Hematopoietic multipotent progenitor cell treated with erythropoietin and hydrocortisone succinate and interleukin-3 and kit ligand, for 17 days (in vitro differentiated cells): ENCODE measurements around the gene UBE3C.
"Not testable (repeated sequence)": the region's sequence is repeated elsewhere in the genome, so short reads cannot be mapped to it uniquely, and the experiment has no call there.

Source experiments
- DNase-seq: peaks from one replicate; pipeline ENCODE4 v3.0.0-alpha.2; 2015; ENCODE audit warnings: low spot score

The UBE3C gene

GRCh38 chr7:157130849-157131248, 7.9 kb upstream of the UBE3C start:
- DNase-seq = not testable (repeated sequence)

GRCh38 chr7:157132796-157133195, 5.9 kb upstream of the UBE3C start:
- no peak for DNase-seq

GRCh38 chr7:157133304-157133703, 5.4 kb upstream of the UBE3C start:
- DNase-seq = no peak

GRCh38 chr7:157136372-157136771, 2.4 kb upstream of the UBE3C start:
- DNase-seq = peak; percentile 15

- no peak for DNase-seq
Observed at GRCh38 chr7:157138101-157138423, 664 bp upstream of the UBE3C start.

GRCh38 chr7:157139111-157139809, 534 bp downstream of the UBE3C start:
- peak; percentile 52 for DNase-seq

GRCh38 chr7:157139810-157140510, 1.2 kb downstream of the UBE3C start:
- DNase-seq = no peak

GRCh38 chr7:157140511-157140905, 1.8 kb downstream of the UBE3C start:
- DNase-seq = no peak

GRCh38 chr7:157141525-157142060, 2.9 kb downstream of the UBE3C start:
- DNase-seq = no peak

GRCh38 chr7:157143788-157144187, 5.1 kb downstream of the UBE3C start:
- DNase-seq = no peak

- no peak for DNase-seq
Observed at GRCh38 chr7:157149317-157149716, 10.6 kb downstream of the UBE3C start.

GRCh38 chr7:157150882-157151281, 12.2 kb downstream of the UBE3C start:
- no peak for DNase-seq

- no peak for DNase-seq
Observed at GRCh38 chr7:157151626-157152339, 13.1 kb downstream of the UBE3C start.

GRCh38 chr7:157152391-157152937, 13.7 kb downstream of the UBE3C start:
- DNase-seq = no peak

- no peak for DNase-seq
Observed at GRCh38 chr7:157153260-157153659, 14.5 kb downstream of the UBE3C start.

GRCh38 chr7:157155959-157156358, 17.2 kb downstream of the UBE3C start:
- DNase-seq = no peak

GRCh38 chr7:157158400-157158799, 19.7 kb downstream of the UBE3C start:
- no peak for DNase-seq

GRCh38 chr7:157159537-157159936, 20.8 kb downstream of the UBE3C start:
- not testable (repeated sequence) for DNase-seq

- DNase-seq = no peak
Observed at GRCh38 chr7:157160433-157160832, 21.7 kb downstream of the UBE3C start.

GRCh38 chr7:157165987-157166386, 27.3 kb downstream of the UBE3C start:
- DNase-seq = no peak

GRCh38 chr7:157168571-157168970, 29.8 kb downstream of the UBE3C start:
- DNase-seq = no peak

- DNase-seq = no peak
Observed at GRCh38 chr7:157176771-157177170, 38.0 kb downstream of the UBE3C start.
